SK-N-DZ (cell line): ENCODE results near the gene TEAD3.

Experiments
- small RNA-seq, 2 experiments: library from RNA; depleted of rRNA; stranded (forward); fragments of <200 nt; gene quantifications; one replicate each; pipeline ENCODE3, GENCODE V24; 2014

The TEAD3 gene

Small RNA genes lying within 50 kb of the gene (small RNA-seq; reads per million reads assigned to genes)
- gene MIR7111 = 0.03 to 0.09 reads per million in 2 experiments
